Uterus (tissue), 4 donors: ENCODE data around the gene ZBTB42. TPM values are rescaled to one million over a fixed set of nuclear protein-coding genes. Genes with fewer than 3 reads are reported as not detected.

ENCODE experiments used
- DNase-seq, 2 donors: peaks; one replicate each; pipeline ENCODE4 v3.0.0-alpha.2; 2019 to 2020
- H3K27ac ChIP-seq, 2 donors: fragments of 200-600 bp; sonication (generic); 1 replicate in 1 of 2; 2 replicates in 1 of 2; pipeline ENCODE4 v1.5.1; 2016 to 2018
- H3K27me3 ChIP-seq, 2 donors: fragments of 200-600 bp; sonication (generic); one replicate each; pipeline ENCODE4 v1.5.1; 2018 to 2019; ENCODE audit warnings: control low read depth in 1 of 2
- H3K36me3 ChIP-seq, 2 donors: fragments of 200-600 bp; sonication (generic); one replicate each; pipeline ENCODE4 v1.5.1; 2019; ENCODE audit warnings: control low read depth in 1 of 2
- H3K4me1 ChIP-seq, 2 donors: fragments of 200-600 bp; sonication (generic); one replicate each; pipeline ENCODE4 v1.5.1; 2018 to 2019; ENCODE audit warnings: control low read depth in 1 of 2
- H3K4me3 ChIP-seq, 2 donors: fragments of 200-600 bp; sonication (generic); 1 replicate in 1 of 2; 2 replicates in 1 of 2; pipeline ENCODE4 v1.5.1; 2018 to 2019; ENCODE audit warnings: mild to moderate bottlenecking in 1 of 2
- H3K9me3 ChIP-seq, 2 donors: fragments of 200-600 bp; sonication (generic); one replicate each; pipeline ENCODE4 v1.5.1; 2019; ENCODE audit warnings: control low read depth in 1 of 2
- CTCF ChIP-seq, 4 experiments: fragments of 200-600 bp in 2 of 4; fragments of 450-650 bp in 2 of 4; sonication (generic) in 2 of 4; IDR thresholded peaks; one replicate each; pipeline ENCODE4 v1.5.1; 2016 to 2019; ENCODE audit warnings: antibody characterized with exemption in 4 of 4, mild to moderate bottlenecking in 2 of 4, moderate library complexity in 1 of 4
- POLR2A ChIP-seq, 2 donors: fragments of 450-650 bp; IDR thresholded peaks; one replicate each; pipeline ENCODE4 v1.6.1; 2016; ENCODE audit warnings: antibody characterized with exemption in 2 of 2, mild to moderate bottlenecking in 1 of 2, moderate library complexity in 1 of 2
- intact Hi-C: fragments of 100-400 bp; cut with DNase I; formaldehyde crosslinking; loops from one replicate; pipeline ENCODE4 v1.15.1; 2023; ENCODE audit warnings: low total_unique reads
- total RNA-seq, 4 donors: library from RNA; depleted of rRNA in 3 of 4; stranded (reverse); fragments of >200 nt in 3 of 4; gene quantifications; one replicate each; pipeline versions ENCODE4 v1.1.0 to v1.2.4, GENCODE V29; 2014 to 2023
- donor health status: DM: yes; HTN: yes; CAD: no.

ZBTB42 gene
- total RNA-seq, 4 donors from 2014 or later, result under 0.01 to 8.4 (median 3.9) TPM

GRCh38 chr14:104772707-104773504, 28.0 kb upstream of the ZBTB42 start:
- H3K36me3 ChIP-seq, result no peaks in the 10 kb centered on the region

GRCh38 chr14:104773505-104774452, 27.1 kb upstream of the ZBTB42 start:
- no peaks in the 10 kb centered on the region for H3K9me3 ChIP-seq
- no peaks in the 10 kb centered on the region for H3K36me3 ChIP-seq
- no peak overlapping the region for H3K27ac ChIP-seq
- no peak for DNase-seq
- H3K4me1 ChIP-seq, result peaks cover 0 to 6% of the 10 kb centered on the region in 2 donors
- H3K27me3 ChIP-seq, result no peaks in the 10 kb centered on the region
- intact Hi-C loops, result loop anchor here (5.0 kb wide), 1 partner anchor 54 kb away; no protein-coding TSS in a partner anchor
- no peak overlapping the region for H3K4me3 ChIP-seq
- TF ChIP-seq POLR2A (IDR thresholded peaks at IDR 0.05) (no peak), CTCF (IDR thresholded peaks at IDR 0.05) (no peak)

More at GRCh38 chr14:104772707-104773504, 28.0 kb upstream of the ZBTB42 start:
- Histone ChIP-seq H3K4me3 (no peak overlapping the region), H3K27ac (no peak overlapping the region), H3K9me3 (no peaks in the 10 kb centered on the region), H3K4me1 (peaks cover 0 to 8% of the 10 kb centered on the region in 2 donors), H3K27me3 (no peaks in the 10 kb centered on the region)
- no peak for TF ChIP-seq POLR2A (IDR thresholded peaks at IDR 0.05)
- no peak for TF ChIP-seq CTCF (IDR thresholded peaks at IDR 0.05)
- no peak for DNase-seq
- intact Hi-C loops, result loop anchor here (5.0 kb wide), 1 partner anchor 54 kb away; no protein-coding TSS in a partner anchor

GRCh38 chr14:104774453-104775072, 26.3 kb upstream of the ZBTB42 start:
- Histone ChIP-seq H3K27me3 (no peaks in the 10 kb centered on the region), H3K4me3 (no peak overlapping the region), H3K9me3 (no peaks in the 10 kb centered on the region), H3K4me1 (peaks cover 0 to 4% of the 10 kb centered on the region in 2 donors), H3K36me3 (no peaks in the 10 kb centered on the region), H3K27ac (no peak overlapping the region)
- no peak for DNase-seq
- intact Hi-C loops, result loop anchor here (5.0 kb wide), 1 partner anchor 53 kb away; no protein-coding TSS in a partner anchor
- TF ChIP-seq POLR2A (IDR thresholded peaks at IDR 0.05) (no peak), CTCF (IDR thresholded peaks at IDR 0.05) (no peak)

- Histone ChIP-seq H3K4me1 (peaks cover 0 to 4% of the 10 kb centered on the region in 2 donors), H3K36me3 (no peaks in the 10 kb centered on the region), H3K4me3 (no peak overlapping the region), H3K9me3 (no peaks in the 10 kb centered on the region), H3K27ac (no peak overlapping the region), H3K27me3 (no peaks in the 10 kb centered on the region)
- TF ChIP-seq POLR2A (IDR thresholded peaks at IDR 0.05) (no peak), CTCF (IDR thresholded peaks at IDR 0.05) (no peak)
- intact Hi-C loops, result no loop called here
- DNase-seq, result no peak
Observed at GRCh38 chr14:104775073-104775489, 25.8 kb upstream of the ZBTB42 start.
